A673 (cell line): ENCODE results near the gene NHLRC2. TPM values are rescaled to one million over a fixed set of nuclear protein-coding genes. Genes with fewer than 3 reads are reported as not detected.
"Not testable (repeated sequence)": the region's sequence is repeated elsewhere in the genome, so short reads cannot be mapped to it uniquely, and the experiment has no call there.

ENCODE experiments used
- Bru-seq: library from RNA; stranded (reverse); fragments of 400-500 nt; gene quantifications from one replicate; lab custom pipeline; 2021; lab: Mats Ljungman, UMichigan
- BruChase-seq, 2 experiments: library from RNA; stranded (reverse); fragments of 400-500 nt; gene quantifications; one replicate each; lab custom pipeline; 2021; lab: Mats Ljungman, UMichigan
- BruUV-seq: library from RNA; stranded (reverse); fragments of 400-500 nt; replicated peaks from 2 replicates; lab custom pipeline; 2021; lab: Mats Ljungman, UMichigan
- CTCF ChIA-PET: fragments of 300-600 bp; sonication (Branson Sonifier 250); formaldehyde crosslinking; loops from one replicate; lab custom pipeline; 2022; ENCODE audit warnings: antibody characterized with exemption; lab: Charles Lee
- POLR2A ChIA-PET: fragments of 300-600 bp; sonication (Branson Sonifier 250); formaldehyde crosslinking; loops from one replicate; lab custom pipeline; 2022; ENCODE audit warnings: antibody characterized with exemption; ENCODE audit not compliant: low non-redundant PET; lab: Charles Lee
- DNase-seq: peaks from one replicate; pipeline ENCODE4 v3.0.0-alpha.2; 2015; ENCODE audit warnings: low spot score
- H3K27ac ChIP-seq: fragments of 200-600 bp; sonication (generic); 2 replicates; pipeline ENCODE4 v1.5.1; 2016; ENCODE audit warnings: mixed run types, low read depth, mild to moderate bottlenecking, mixed read lengths, antibody characterized with exemption, low read length; ENCODE audit not compliant: poor library complexity, severe bottlenecking
- H3K27me3 ChIP-seq: fragments of 200-600 bp; sonication (generic); replicated peaks from 2 replicates; pipeline ENCODE4 v1.6.1; 2017; ENCODE audit warnings: mixed run types, low read depth, mild to moderate bottlenecking, mixed read lengths, antibody characterized with exemption, low read length; ENCODE audit not compliant: insufficient read depth, poor library complexity
- H3K36me3 ChIP-seq: fragments of 200-600 bp; sonication (generic); 2 replicates; pipeline ENCODE4 v1.6.1; 2016; ENCODE audit warnings: mixed run types, mild to moderate bottlenecking, mixed read lengths, antibody characterized with exemption, low read length; ENCODE audit not compliant: insufficient read depth, poor library complexity, severe bottlenecking
- H3K4me1 ChIP-seq: fragments of 200-600 bp; sonication (generic); 2 replicates; pipeline ENCODE4 v1.6.1; 2017; ENCODE audit warnings: mixed run types, mild to moderate bottlenecking, mixed read lengths, antibody characterized with exemption, low read length; ENCODE audit not compliant: insufficient read depth, poor library complexity, severe bottlenecking
- H3K4me3 ChIP-seq: fragments of 200-600 bp; sonication (generic); 2 replicates; pipeline ENCODE4 v1.5.1; 2016; ENCODE audit warnings: low read depth, mixed run types, mild to moderate bottlenecking, mixed read lengths, low read length; ENCODE audit not compliant: poor library complexity, severe bottlenecking
- H3K9me3 ChIP-seq: fragments of 200-600 bp; sonication (generic); 2 replicates; pipeline ENCODE4 v1.6.1; 2016; ENCODE audit warnings: mixed run types, low read depth, mild to moderate bottlenecking, mixed read lengths, antibody characterized with exemption, low read length; ENCODE audit not compliant: poor library complexity, severe bottlenecking
- CTCF ChIP-seq: fragments of 300-800, 200-600 bp; sonication (generic); conservative IDR thresholded peaks from 2 replicates; pipeline ENCODE4 v1.5.1; 2017; ENCODE audit warnings: low read depth, mild to moderate bottlenecking, antibody characterized with exemption, low read length, moderate library complexity, mixed read lengths
- EZH2 ChIP-seq: fragments of 200-600 bp; sonication (generic); IDR thresholded peaks from 2 replicates; pipeline ENCODE4 v1.6.1; 2017; ENCODE audit warnings: borderline replicate concordance, low read depth, mild to moderate bottlenecking, mixed read lengths, antibody characterized with exemption, low read length; ENCODE audit not compliant: poor library complexity, severe bottlenecking
- intact Hi-C: fragments of 100-400 bp; cut with micrococcal nuclease; formaldehyde crosslinking; loops from one replicate; pipeline ENCODE4 v1.10.0; 2022; ENCODE audit not compliant: unreplicated experiment
- long read RNA-seq: library from polyadenylated mRNA; stranded (forward); transcript quantifications from one replicate; pipeline ENCODE4 v2.0.0, GENCODE V29; 2022
- total RNA-seq: library from RNA; stranded (reverse); gene quantifications from 2 replicates; pipeline ENCODE4 v1.2.3, GENCODE V29; 2021

The NHLRC2 gene
- total RNA-seq (49.7 and 61.9 TPM in 2 replicates), Bru-seq, nascent RNA (percentile 96 among the genes with signal in this experiment), BruChase-seq, experiment 1, labeled RNA remaining after a 2-hour chase (percentile 96 among the genes with signal in this experiment), BruChase-seq, experiment 2, labeled RNA remaining after a 6-hour chase (percentile 96 among the genes with signal in this experiment)
- long read RNA-seq, full-length matches to known transcripts = 11 of 26 reads
- long read RNA-seq, partial matches to known transcripts = 8 of 26 reads
- long read RNA-seq, other reads (novel, unspliced or antisense) = 7 of 26 reads

- BruUV-seq = no TSS peak
- Histone ChIP-seq H3K27ac (peak within 1 kb of the TSS; percentile 99), H3K9me3 (no peaks in the 10 kb centered on the region), H3K36me3 (peaks cover 6% of the 10 kb centered on the region), H3K27me3 (no peaks in the 10 kb centered on the region), H3K4me3 (peak within 1 kb of the TSS; percentile 76), H3K4me1 (peaks cover 27% of the 10 kb centered on the region)
- intact Hi-C loops = loop anchor here (1.0 to 2.0 kb wide), 3 partner anchors 131 to 249 kb away; no protein-coding TSS in a partner anchor
- CTCF ChIA-PET = no interaction called here
- peak; percentile 90 for DNase-seq
- TF ChIP-seq EZH2 (no peak), CTCF (no peak)
- POLR2A ChIA-PET = no interaction called here
These were observed at the start of gene NHLRC2, which contains the start of gene DCLRE1A for GRCh38 chr10:113854013-113854760. TSS of gene NHLRC2 (plus strand) at chr10:113854661. CDS start at chr10:113854873, 212 bp downstream. TSS of gene DCLRE1A (minus strand) at chr10:113854082. CDS start at chr10:113853182, 900 bp downstream.

GRCh38 chr10:113806503-113806902, 48.0 kb upstream of the NHLRC2 start:
- Histone ChIP-seq H3K4me1 (peaks cover 20% of the 10 kb centered on the region), H3K27me3 (no peaks in the 10 kb centered on the region), H3K9me3 (no peaks in the 10 kb centered on the region), H3K36me3 (no peaks in the 10 kb centered on the region), H3K4me3 (no peak overlapping the region), H3K27ac (no peak overlapping the region)
- no peak for DNase-seq
- no TSS peak for BruUV-seq
- intact Hi-C loops = no loop called here
- CTCF ChIA-PET = no interaction called here
- TF ChIP-seq CTCF (no peak), EZH2 (no peak)
- POLR2A ChIA-PET = interaction anchor here (0.6 kb wide), 1 partner anchor 21 kb away, joined by 4 read pairs; no protein-coding TSS in a partner anchor

- no TSS peak for BruUV-seq
- no peaks in the 10 kb centered on the region for H3K27me3 ChIP-seq
- ChIA-PET CTCF (no interaction called here), POLR2A (no interaction called here)
- no peaks in the 10 kb centered on the region for H3K36me3 ChIP-seq
- H3K4me3 ChIP-seq = no peak overlapping the region
- intact Hi-C loops = no loop called here
- H3K9me3 ChIP-seq = no peaks in the 10 kb centered on the region
- H3K27ac ChIP-seq = no peak overlapping the region
- TF ChIP-seq CTCF = no peak
- no peak for TF ChIP-seq EZH2
- no peak for DNase-seq
- H3K4me1 ChIP-seq = peaks cover 5% of the 10 kb centered on the region
These were observed 46.3 kb upstream of the NHLRC2 start for GRCh38 chr10:113808168-113808567.

- H3K9me3 ChIP-seq, intact Hi-C loops, BruUV-seq, H3K4me1 ChIP-seq, H3K27me3 ChIP-seq, H3K36me3 ChIP-seq, CTCF ChIA-PET, POLR2A ChIA-PET, H3K27ac ChIP-seq, H3K4me3 ChIP-seq, DNase-seq: not testable (repeated sequence)
These were observed 39.8 kb upstream of the NHLRC2 start for GRCh38 chr10:113814700-113815099.
